Ovary (tissue), 9 donors: Measurements from ENCODE around the gene PPP1R13B. TPM values are rescaled to one million over a fixed set of nuclear protein-coding genes. Genes with fewer than 3 reads are reported as not detected.

Experiments used
- DNase-seq, 5 donors: peaks; one replicate each; pipeline ENCODE4 v3.0.0-alpha.2; 2019 to 2020
- H3K27ac ChIP-seq, 2 donors: fragments of 200-600 bp; one replicate each; pipeline versions ENCODE4 v1.5.1 to v1.8.0; 2019 to 2022
- H3K27me3 ChIP-seq: fragments of 200-600 bp; one replicate; pipeline ENCODE4 v1.8.0; 2022
- H3K36me3 ChIP-seq: fragments of 200-600 bp; sonication (generic); one replicate; pipeline ENCODE4 v1.5.1; 2019
- H3K4me1 ChIP-seq: one replicate; pipeline ENCODE4 v1.8.1; 2013; ENCODE audit warnings: mild to moderate bottlenecking, moderate library complexity; ENCODE audit not compliant: insufficient read depth
- H3K4me3 ChIP-seq: fragments of 200-600 bp; sonication (generic); one replicate; pipeline ENCODE4 v1.5.1; 2017
- H3K9me3 ChIP-seq, 2 donors: fragments of 200-600 bp in 1 of 2; sonication (generic) in 1 of 2; one replicate each; pipeline versions ENCODE4 v1.5.1 to v1.8.1; 2013 to 2019; ENCODE audit warnings: mild to moderate bottlenecking in 1 of 2, moderate library complexity in 1 of 2
- CTCF ChIP-seq, 3 donors: fragments of 450-650 bp in 2 of 3; fragments of 200-600 bp in 1 of 3; IDR thresholded peaks; one replicate each; pipeline versions ENCODE4 v1.5.1 to v1.8.0; 2016 to 2022; ENCODE audit warnings: antibody characterized with exemption in 3 of 3, mild to moderate bottlenecking in 1 of 3
- EP300 ChIP-seq: sonication (generic); formaldehyde crosslinking; IDR thresholded peaks from one replicate; pipeline ENCODE4 v1.6.1; 2017; ENCODE audit warnings: antibody characterized with exemption
- POLR2A ChIP-seq: fragments of 450-650 bp; IDR thresholded peaks from one replicate; pipeline ENCODE4 v1.6.1; 2017; ENCODE audit warnings: antibody characterized with exemption, mild to moderate bottlenecking, moderate library complexity
- WGBS, 3 donors: extraction: QIAGEN DNeasy Blood & Tissue Kit in 1 of 3; methylation state at CpG; one replicate each; pipeline versions ENCODE4 v1.1.5 to v1.1.7; 2013 to 2017; 5-methylcytosine and 5-hydroxymethylcytosine counted together
- intact Hi-C, 4 donors: fragments of 100-400 bp; cut with DNase I; formaldehyde crosslinking; loops; one replicate each; pipeline versions ENCODE4 v1.11.0 to v1.15.1; 2022 to 2023
- polyA plus RNA-seq, 2 donors: library from polyadenylated mRNA; stranded (reverse); fragments of 200-250 nt in 1 of 2; fragments of 350-450 nt in 1 of 2; fragmentation: Illumina TruSeq in 1 of 2; extraction: RNeasy Lipid Tissue Mini Kit (QIAGEN cat#74804) in 1 of 2; gene quantifications; one replicate each; pipeline ENCODE4 v1.2.3, GENCODE V29; 2013 to 2014
- total RNA-seq, 7 donors: library from RNA; depleted of rRNA in 2 of 7; stranded (reverse); fragments of >200 nt in 2 of 7; fragmentation: NEBNext Ultra II Directional in 3 of 7; extraction: Animal tissue kit (Norgen Biotek cat#: 25700) in 3 of 7; gene quantifications; one replicate each; pipeline versions ENCODE4 v1.1.0 to v1.2.4, GENCODE V29; 2016 to 2023
- donor health status: DM: no; HTN: no; CAD: no; lungs with moderate emphysema.
- donor health status: DM: no; HTN: no; CAD: no.
- donor health status: Bipolar disorder and iron deficiency.
- donor health status: DM: yes; HTN: yes; CAD: no.
- donor health status: DM: no; HTN: no; CAD: no.
- donor health status: DM: yes; HTN: yes; CAD: no.

Gene PPP1R13B
- total and polyA plus RNA-seq, 9 donors = 15.0 to 64.8 (median 35.3) TPM

DNA sequence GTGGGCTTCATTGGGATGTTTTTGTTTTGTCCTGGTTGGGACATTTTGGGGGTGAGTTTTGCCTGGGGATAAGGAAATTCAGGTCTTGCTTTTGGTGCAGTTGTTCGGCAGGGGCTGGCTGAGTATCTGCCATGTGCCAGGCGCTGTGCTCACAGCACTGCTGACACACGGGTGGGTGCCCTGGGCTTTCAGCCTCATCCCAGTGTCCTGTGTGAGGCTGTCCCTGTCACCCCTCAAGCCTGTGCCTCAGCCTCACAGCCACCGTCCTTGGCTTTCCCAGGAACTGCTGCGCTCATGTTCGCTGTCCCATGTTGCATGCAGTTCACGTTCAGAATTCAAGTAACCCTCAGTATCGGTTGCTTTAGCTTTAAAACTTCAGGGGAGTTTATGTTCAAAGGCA lies 157.0 kb downstream of the PPP1R13B start:
- TF ChIP-seq EP300 (no peak), CTCF (IDR thresholded peaks at IDR 0.05) (no peak), POLR2A (no peak)
- WGBS, 3 donors = 88 to 93% (median 93%) methylated on average over 8 of the region's 8 CpGs
- H3K4me1 ChIP-seq = peaks cover 5% of the 10 kb centered on the region
- no peaks in the 10 kb centered on the region for H3K9me3 ChIP-seq
- no peaks in the 10 kb centered on the region for H3K27me3 ChIP-seq
- H3K36me3 ChIP-seq = no peaks in the 10 kb centered on the region
- peak in 1 of 5 donors; percentile 31 for DNase-seq
- no peak overlapping the region for H3K27ac ChIP-seq
- no peak overlapping the region for H3K4me3 ChIP-seq
- intact Hi-C loops = no loop called here

DNA sequence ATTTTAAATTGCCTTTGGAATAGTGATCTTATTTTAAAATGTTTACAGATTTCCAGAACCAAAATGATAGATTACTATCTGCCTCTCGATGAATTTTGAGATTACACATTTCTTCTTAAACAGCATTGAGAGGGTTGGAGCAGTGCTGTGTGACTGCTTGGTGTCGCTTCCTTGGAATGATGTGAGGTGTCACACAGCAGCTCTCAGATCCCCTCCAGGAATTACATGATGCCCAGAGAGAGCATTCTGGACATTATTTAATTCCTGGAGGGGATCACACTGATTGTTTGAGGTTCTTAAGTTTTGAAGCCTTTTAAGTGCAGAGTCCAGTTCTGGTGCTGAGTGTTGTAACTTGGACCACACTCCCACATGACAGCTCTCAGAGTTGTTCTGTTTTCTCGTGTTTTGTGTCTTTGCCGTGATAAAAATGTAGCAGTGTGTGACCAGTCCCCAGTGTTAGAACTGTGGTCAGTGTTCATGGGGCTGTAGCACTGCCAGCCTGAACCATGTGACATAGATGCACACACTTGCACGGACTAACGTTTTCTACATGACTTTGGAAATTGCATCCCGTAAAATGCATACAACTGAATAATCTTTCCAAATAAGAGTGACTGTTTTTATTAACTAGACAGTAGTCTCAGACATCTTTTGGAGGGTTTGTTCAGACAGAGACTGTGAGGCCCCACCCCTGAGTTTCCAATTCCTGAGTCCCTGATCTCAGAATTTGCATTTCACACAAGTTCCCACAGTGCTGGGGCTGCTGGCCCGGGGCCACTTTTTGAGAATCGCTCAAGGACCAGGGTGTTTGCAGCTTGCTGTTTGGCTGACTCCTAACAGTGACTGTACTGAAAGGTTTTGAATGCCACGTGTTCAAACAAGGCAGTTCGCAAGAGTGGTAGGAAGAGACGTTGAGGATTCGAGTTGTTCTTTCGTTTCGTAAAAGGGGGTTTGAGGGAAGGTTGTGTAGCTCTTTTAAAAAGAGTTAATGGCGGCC lies 158.2 kb downstream of the PPP1R13B start:
- Histone ChIP-seq H3K27me3 (no peaks in the 10 kb centered on the region), H3K27ac (no peak overlapping the region), H3K36me3 (no peaks in the 10 kb centered on the region), H3K4me3 (no peak overlapping the region), H3K4me1 (peaks cover 5% of the 10 kb centered on the region), H3K9me3 (no peaks in the 10 kb centered on the region)
- TF ChIP-seq EP300 = no peak
- intact Hi-C loops = no loop called here
- WGBS, 3 donors = 21 to 48% (median 28%) methylated on average over 16 of the region's 16 CpGs
- peak; percentile 65 to 81 (median 73) for DNase-seq

- 90 to 92% (median 91%) methylated on average over 5 of the region's 5 CpGs for WGBS, 3 donors
- H3K36me3 ChIP-seq = no peaks in the 10 kb centered on the region
- H3K4me1 ChIP-seq = peaks cover 5% of the 10 kb centered on the region
- DNase-seq = peak in 1 of 5 donors; percentile 17
- no peaks in the 10 kb centered on the region for H3K9me3 ChIP-seq
- intact Hi-C loops = no loop called here
- H3K4me3 ChIP-seq = no peak overlapping the region
- TF ChIP-seq POLR2A = no peak
- no peak for TF ChIP-seq CTCF (IDR thresholded peaks at IDR 0.05)
- no peak for TF ChIP-seq EP300
- H3K27me3 ChIP-seq = no peaks in the 10 kb centered on the region
- H3K27ac ChIP-seq = no peak overlapping the region
Observed at GRCh38 chr14:103688441-103688840, 158.9 kb downstream of the PPP1R13B start.

DNA sequence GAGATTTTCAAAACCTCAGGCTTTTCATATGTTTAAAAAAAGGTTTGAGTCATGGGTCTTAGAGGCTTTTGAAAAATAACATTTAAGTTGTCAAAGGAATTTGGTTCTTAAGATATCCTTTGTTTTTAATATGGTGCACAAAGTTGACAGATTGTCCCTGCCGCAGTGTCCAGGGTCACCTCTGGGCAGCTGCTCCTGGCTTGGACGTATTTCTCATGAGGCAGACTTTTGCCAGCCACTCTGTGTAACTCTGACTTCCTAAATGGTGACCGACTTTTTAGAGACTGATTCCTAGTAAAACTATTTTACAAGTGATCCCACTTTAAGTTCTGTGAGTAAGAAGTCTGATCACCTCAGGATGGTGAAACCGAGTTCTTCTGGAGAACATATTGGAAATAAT lies 159.7 kb downstream of the PPP1R13B start:
- Histone ChIP-seq H3K4me1 (peaks cover 5% of the 10 kb centered on the region), H3K36me3 (no peaks in the 10 kb centered on the region), H3K27me3 (no peaks in the 10 kb centered on the region), H3K9me3 (no peaks in the 10 kb centered on the region), H3K4me3 (no peak overlapping the region), H3K27ac (no peak overlapping the region)
- DNase-seq = no peak
- TF ChIP-seq POLR2A (no peak), CTCF (IDR thresholded peaks at IDR 0.05) (no peak), EP300 (no peak)
- WGBS, 3 donors = 79 to 92% (median 87%) methylated on average over 4 of the region's 4 CpGs
- intact Hi-C loops = no loop called here
